Activated CD8-positive, alpha-beta memory T cell treated with anti-CD3 and anti-CD28 coated beads for 24 hours (primary cell): ENCODE measurements around the gene CCDC107.
A peak's percentile ranks its signal among the peaks of the same experiment; 100 is the strongest.

Source experiments
- DNase-seq: peaks from one replicate; pipeline ENCODE4 v3.0.0-alpha.2; 2020

CCDC107 gene

DNA sequence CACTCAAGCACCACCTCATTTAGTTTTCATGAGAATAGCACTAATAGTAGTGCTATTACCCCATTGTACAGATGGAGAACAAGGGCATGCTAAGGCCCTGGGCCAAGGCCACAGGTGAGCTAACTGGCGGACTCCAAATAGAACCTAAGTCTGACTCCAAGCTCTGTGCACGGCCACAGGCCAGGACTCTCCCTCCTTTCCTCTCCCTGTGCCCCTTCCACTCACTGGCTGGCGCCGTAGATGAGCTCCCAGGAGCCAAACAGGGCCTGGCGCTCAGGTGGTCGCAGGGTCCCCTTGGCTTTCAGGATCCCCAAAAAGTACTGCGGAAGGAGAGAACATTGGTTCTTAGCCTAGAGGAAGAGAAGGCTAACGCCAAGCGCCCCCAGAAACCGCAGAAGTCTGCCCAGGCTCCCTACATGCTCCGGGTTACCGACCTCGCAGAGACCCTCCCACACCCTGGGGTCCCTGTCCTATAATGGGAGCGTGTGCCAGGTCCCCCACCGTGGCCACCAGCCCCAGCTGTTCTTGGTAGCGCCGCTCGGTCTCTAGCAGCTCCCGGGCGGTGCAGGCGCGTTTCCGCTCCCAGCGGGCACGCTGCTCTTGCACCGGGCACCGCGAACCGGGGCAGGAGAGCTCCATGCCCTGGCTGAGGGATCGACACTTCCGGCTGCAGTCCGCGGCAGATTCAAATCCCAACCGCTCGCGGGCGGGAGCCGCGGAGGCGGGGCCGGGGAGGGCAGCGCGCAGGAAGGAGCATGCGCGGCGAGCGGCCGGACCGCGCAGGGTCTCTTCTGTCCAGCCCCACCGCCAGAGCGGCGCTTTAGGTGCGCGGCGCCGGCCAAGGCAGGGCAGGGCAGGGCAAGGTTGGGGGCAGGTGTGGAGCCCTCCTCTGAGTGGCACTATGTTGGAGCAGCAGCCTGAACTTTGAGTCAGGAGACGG lies 6.7 kb downstream of the CCDC107 start, which contains the start of gene ARHGEF39:
ARHGEF39 (minus strand) TSS at position 665 of the 940 bp plus-strand sequence; CDS start at position 639, 26 bp downstream.
- peak; percentile 88 for DNase-seq

DNA sequence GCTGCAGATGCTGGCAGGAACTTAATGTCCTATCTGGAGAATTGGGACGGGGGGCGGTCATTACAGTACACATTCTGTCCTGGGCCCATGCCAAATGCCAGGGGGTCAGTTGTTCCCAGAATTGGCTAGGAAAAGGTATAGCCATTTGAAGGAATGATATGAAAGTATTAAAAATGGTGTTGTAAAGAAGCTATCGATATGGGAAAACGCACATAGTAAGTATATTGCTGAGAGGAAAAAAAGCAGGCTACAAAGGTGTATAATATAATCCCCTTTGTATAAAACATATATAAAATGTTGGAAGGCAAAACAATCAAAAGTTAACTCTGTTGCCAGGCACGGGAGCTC lies 7.4 kb downstream of the CCDC107 start:
- DNase-seq, result no peak

DNA sequence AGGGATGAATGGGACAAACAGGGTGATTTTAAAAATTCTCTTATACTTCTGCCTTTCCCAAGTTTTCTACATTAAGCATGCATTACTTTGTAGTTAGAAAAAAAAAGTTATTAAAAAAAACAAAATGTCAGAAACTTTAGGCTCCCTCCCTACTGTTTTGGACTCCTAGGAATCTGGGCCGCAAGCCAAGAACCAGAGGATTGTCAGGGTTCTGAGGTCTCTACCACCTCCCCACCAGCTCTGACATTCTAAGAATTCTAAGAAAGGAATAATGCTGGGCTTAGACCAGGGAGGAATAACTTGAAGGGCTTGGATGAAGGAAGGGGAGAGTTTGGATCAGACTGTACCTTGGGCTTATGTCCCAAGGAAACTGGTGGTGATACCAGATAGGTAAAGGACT lies 8.0 kb downstream of the CCDC107 start:
- DNase-seq, result no peak

DNA sequence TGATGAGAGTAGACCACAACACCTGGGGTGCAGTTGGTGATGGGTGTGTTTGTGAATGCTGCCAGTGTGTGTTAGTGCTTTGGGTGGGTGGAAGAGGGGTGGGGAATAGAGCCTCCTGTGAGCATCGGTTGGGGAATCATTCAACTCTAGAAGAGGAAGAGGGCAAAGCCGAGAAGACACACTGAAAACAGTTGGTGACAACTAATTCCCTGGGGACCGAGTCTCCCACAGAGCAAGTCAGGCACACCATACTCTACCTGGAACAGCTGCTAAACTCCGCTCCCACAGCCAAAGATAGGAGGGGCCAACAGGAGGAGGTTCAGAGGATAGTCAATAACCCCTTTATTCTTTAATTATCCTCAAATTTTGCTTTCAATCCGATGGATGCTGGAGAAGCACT lies 8.5 kb downstream of the CCDC107 start:
- DNase-seq, result no peak

DNA sequence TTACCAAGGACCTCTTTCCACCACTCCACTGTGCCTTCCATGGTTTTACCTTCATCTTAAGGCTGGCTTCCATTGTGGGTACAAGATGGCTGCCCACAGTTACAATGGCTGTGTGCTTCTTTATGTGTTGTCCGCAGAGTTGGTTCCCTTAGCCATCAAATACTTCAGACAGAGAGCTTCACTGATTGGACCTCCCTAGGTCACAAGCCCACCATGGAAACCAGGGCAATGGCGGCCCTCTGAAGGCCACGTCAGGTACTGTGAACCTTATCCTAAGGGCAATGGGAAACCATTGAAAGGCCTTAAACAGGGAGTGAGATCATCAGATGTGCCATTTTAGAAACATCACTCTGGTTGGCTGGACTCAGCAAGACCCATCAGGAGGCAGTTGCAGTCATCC lies 9.8 kb downstream of the CCDC107 start:
- DNase-seq, result no peak

DNA sequence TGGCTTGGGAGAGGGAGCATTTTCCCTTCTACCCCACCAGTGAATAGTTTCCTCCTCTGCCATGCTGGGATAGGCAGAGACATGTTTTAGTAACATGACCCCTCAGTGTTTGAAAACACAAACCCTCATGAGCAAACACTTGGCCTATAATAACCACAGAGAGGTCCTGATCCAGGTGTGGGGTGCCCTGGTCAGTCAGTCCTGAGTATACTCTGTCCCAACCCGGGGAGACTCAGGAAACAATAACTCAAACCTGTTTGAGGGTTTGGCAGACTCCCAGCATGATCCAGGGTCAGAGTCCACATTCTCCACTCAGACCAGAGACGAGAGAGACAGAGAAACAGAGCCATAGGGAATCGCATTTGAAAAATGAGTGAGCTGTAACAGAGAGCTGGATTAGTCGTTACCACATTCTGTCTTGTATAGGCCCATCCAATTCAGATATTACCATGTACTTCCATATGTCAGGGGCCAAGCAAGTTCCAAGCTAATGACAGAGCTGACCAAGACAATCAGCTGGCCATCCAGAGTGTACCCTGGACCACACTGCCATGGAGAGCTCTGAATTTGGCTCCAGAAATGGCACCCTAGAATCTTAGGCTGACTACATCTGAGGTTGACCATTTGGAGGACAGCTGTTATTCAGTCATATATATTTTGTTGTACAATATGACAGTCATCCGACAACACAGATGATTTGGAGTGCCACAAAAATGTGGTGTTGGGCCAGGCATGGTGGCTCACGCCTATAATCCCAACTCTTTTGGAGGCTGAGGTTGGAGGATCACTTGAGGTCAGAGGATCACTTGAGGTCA lies 11.4 kb downstream of the CCDC107 start:
- no peak for DNase-seq

DNA sequence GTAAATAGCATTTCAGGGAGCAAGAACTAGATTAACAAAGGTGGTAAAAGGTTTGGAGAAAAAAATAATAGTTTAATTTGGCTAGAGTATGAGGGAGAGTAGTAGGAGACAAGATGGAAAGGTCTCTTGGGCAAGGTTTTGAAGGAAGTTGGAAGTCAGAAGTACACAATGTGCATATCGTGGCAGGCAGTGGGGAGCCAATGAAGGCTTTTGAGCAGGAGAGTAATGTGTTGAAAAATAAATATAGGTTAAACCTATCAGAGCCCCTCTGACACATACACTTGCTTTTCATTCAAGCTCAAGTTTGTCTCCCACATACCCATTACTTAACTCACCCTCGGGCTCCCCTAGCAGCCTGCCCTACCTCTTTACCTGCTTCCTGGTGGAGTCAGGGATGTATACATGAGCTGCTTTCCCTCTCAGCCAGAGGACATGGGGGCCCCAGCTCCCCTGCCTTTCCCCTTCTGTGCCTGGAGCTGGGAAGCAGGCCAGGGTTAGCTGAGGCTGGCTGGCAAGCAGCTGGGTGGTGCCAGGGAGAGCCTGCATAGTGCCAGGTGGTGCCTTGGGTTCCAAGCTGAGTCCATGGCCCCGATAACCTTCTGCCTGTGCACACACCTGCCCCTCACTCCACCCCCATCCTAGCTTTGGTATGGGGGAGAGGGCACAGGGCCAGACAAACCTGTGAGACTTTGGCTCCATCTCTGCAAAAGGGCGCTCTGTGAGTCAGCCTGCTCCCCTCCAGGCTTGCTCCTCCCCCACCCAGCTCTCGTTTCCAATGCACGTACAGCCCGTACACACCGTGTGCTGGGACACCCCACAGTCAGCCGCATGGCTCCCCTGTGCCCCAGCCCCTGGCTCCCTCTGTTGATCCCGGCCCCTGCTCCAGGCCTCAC lies 15.3 kb downstream of the CCDC107 start, which contains the start of gene CA9:
CA9 (plus strand) TSS at position 797 of the 893 bp plus-strand sequence; CDS start at position 829, 32 bp downstream.
- DNase-seq, result no peak

DNA sequence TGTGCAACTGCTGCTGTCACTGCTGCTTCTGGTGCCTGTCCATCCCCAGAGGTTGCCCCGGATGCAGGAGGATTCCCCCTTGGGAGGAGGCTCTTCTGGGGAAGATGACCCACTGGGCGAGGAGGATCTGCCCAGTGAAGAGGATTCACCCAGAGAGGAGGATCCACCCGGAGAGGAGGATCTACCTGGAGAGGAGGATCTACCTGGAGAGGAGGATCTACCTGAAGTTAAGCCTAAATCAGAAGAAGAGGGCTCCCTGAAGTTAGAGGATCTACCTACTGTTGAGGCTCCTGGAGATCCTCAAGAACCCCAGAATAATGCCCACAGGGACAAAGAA lies 15.9 kb downstream of the CCDC107 start:
- no peak for DNase-seq

DNA sequence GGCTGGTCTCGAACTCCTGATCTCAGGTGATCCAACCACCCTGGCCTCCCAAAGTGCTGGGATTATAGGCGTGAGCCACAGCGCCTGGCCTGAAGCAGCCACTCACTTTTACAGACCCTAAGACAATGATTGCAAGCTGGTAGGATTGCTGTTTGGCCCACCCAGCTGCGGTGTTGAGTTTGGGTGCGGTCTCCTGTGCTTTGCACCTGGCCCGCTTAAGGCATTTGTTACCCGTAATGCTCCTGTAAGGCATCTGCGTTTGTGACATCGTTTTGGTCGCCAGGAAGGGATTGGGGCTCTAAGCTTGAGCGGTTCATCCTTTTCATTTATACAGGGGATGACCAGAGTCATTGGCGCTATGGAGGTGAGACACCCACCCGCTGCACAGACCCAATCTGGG lies 17.1 kb downstream of the CCDC107 start:
- DNase-seq, result no peak

DNA sequence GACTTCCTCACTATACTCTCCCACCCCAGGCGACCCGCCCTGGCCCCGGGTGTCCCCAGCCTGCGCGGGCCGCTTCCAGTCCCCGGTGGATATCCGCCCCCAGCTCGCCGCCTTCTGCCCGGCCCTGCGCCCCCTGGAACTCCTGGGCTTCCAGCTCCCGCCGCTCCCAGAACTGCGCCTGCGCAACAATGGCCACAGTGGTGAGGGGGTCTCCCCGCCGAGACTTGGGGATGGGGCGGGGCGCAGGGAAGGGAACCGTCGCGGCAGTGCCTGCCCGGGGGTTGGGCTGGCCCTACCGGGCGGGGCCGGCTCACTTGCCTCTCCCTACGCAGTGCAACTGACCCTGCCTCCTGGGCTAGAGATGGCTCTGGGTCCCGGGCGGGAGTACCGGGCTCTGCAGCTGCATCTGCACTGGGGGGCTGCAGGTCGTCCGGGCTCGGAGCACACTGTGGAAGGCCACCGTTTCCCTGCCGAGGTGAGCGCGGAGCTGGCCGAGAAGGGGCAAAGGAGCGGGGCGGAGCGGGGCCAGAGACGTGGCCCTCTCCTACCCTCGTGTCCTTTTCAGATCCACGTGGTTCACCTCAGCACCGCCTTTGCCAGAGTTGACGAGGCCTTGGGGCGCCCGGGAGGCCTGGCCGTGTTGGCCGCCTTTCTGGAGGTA lies 17.8 kb downstream of the CCDC107 start:
- DNase-seq, result peak; percentile 80

DNA sequence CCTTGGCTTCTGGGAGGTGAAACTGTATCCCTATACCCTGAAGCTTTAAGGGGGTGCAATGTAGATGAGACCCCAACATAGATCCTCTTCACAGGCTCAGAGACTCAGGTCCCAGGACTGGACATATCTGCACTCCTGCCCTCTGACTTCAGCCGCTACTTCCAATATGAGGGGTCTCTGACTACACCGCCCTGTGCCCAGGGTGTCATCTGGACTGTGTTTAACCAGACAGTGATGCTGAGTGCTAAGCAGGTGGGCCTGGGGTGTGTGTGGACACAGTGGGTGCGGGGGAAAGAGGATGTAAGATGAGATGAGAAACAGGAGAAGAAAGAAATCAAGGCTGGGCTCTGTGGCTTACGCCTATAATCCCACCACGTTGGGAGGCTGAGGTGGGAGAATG lies 21.0 kb downstream of the CCDC107 start:
- DNase-seq, result no peak

DNA sequence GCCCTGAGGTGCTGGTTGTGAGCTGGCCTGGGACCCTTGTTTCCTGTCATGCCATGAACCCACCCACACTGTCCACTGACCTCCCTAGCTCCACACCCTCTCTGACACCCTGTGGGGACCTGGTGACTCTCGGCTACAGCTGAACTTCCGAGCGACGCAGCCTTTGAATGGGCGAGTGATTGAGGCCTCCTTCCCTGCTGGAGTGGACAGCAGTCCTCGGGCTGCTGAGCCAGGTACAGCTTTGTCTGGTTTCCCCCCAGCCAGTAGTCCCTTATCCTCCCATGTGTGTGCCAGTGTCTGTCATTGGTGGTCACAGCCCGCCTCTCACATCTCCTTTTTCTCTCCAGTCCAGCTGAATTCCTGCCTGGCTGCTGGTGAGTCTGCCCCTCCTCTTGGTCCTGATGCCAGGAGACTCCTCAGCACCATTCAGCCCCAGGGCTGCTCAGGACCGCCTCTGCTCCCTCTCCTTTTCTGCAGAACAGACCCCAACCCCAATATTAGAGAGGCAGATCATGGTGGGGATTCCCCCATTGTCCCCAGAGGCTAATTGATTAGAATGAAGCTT lies 21.8 kb downstream of the CCDC107 start:
- DNase-seq, result no peak

DNA sequence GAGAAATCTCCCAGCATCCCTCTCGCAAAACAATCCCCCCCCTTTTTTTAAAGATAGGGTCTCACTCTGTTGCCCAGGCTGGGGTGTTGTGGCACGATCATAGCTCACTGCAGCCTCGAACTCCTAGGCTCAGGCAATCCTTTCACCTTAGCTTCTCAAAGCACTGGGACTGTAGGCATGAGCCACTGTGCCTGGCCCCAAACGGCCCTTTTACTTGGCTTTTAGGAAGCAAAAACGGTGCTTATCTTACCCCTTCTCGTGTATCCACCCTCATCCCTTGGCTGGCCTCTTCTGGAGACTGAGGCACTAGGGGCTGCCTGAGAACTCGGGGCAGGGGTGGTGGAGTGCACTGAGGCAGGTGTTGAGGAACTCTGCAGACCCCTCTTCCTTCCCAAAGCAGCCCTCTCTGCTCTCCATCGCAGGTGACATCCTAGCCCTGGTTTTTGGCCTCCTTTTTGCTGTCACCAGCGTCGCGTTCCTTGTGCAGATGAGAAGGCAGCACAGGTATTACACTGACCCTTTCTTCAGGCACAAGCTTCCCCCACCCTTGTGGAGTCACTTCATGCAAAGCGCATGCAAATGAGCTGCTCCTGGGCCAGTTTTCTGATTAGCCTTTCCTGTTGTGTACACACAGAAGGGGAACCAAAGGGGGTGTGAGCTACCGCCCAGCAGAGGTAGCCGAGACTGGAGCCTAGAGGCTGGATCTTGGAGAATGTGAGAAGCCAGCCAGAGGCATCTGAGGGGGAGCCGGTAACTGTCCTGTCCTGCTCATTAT lies 22.4 kb downstream of the CCDC107 start:
- no peak for DNase-seq

DNA sequence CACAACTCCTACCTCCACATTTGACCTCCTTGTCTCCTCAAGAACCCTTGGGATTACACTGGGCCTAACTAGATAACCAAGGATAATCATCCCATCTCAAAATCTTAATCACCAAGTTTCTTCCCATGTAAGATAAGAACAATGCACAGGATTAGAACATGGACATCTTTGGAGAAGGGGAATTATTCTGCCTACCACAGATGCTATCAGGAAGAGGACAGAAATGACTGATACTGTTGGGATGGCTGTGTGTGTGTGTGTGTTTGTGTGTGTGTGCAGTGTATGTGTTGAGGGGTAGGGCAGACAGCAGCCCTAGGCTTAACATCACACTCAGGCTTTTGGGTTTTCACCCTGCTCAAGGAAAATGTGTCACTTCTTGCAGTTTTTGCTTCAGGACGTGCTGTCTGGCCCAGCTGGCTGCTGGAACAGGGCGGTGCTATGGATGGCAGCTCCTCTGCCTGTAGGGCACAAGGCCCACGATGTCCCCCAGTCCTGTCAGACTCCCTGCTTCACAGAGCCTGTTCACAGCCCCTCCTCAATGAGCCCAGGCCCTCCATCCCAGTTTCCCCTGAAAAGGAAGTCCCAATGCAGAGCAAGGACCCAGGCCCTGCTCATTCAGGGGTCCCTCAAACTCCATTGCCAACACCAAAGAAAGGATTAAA lies 23.4 kb downstream of the CCDC107 start:
- no peak for DNase-seq

DNA sequence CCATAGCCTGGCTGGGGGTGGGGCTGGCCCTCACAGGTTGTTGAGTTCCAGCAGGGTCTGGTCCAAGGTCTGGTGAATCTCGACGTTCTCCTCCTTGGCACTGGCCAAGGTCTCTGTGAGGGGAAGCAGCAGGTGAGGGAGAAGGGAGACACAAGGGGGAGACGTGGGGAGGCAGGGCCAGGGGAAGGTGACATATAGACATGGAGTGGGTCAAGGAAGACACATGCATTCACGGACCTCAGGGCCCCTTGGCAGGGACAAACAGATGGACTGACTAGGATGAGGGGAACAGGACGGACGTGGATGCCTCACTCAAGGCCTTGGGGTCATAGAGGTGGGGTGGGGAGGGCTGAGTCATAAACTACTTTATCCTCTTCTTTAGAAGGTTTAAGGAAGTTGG lies 24.0 kb downstream of the CCDC107 start:
- no peak for DNase-seq

DNA sequence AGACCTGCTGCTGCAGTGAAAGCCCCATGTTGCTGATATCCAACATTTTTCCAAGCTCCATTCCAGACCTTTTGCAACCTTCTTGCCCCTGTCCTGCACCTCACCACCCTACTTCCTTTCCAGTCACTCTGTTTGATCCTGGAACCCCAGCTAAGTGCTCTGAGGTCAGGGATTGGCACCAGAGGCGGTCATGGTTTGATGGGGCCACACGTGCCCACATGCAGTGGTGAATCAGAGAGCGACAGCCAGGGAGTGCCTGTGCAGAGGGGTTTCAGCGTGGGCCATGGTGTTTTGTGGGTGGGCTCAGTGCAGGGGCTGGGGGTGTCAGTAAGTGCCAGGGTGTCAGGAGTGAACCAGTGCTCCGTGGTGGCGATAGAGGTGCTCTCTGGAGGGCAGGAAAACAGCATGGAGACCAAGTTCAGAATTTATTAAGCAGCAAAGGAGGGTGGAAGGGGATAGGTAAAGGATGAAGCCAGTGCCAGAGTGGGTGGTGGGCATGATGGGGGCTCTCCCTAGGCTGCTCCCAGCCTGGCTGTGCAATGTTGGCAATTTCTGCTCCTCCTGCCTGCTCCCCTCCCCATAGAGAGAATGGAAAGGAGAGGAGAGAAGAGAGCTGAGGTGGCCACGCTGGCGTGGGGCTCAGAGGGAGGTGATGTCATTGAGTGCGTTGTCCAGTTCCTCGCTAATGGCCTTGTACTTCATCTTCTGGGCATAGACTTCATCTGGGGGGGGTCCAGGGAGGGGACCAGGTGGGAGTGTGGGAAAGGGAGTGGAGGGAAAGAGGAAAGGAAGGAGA lies 24.6 kb downstream of the CCDC107 start:
- DNase-seq, result no peak

DNA sequence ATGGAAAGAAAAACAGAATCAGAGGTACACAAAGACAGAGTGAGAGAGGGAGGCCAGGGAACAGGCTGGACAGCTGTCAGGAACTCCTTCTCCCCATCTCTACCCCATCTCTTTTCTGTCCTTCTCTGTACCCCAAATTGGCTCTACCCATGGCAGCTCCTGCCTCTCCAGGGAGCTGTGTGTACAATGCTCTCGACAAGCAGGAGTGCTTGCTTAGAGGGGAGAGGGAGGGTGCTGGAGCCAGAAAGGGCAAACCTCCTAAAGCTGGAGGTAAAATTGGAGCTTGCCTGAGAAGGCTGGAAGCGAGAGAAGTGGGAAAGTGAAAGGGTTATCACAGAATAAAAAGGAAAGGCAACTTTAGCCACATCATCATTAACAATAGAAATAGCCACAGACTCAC lies 25.2 kb downstream of the CCDC107 start:
- DNase-seq, result no peak

DNA sequence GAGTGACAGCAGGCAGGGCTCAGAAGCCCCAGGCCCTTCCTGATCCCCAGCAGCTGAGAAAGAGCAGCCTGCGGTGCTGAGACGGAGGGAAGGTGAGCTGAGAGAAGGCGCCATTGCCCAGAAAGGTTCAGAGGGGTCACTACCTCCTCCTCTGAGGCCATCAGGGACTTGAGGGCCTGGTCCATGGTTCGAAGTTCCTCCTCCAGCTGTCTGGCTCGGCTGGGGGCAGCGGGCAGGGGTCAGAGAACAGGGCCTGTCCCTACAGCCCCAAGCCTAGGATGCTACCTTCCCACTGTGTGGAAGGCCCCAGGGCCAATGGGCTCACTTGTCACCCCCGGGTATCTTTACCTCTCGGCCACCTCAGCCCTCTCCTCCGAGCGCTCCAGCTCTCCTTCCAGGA lies 26.8 kb downstream of the CCDC107 start:
- DNase-seq, result no peak

DNA sequence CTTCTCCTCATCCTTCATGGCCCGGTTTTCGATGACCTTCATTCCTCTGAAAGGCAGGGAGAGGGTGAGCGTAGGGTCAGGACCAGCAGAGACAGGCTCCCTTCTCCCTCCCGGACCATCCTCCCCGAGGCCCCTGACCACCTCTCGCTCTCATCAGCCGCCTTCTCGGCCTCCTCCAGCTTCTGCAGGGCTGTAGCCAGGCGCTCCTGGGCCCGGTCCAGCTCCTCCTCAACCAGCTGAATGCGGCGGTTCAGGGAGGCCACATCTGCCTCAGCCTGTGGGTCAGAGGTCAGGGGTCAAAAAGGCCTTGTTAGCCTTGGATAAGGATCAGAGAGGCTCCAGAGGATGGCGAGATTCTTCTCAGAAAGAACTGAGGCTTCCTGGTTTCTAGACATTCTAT lies 27.4 kb downstream of the CCDC107 start:
- no peak for DNase-seq
